Measurements from ENCODE around the gene WNT5A.

WNT5A gene

DNA sequence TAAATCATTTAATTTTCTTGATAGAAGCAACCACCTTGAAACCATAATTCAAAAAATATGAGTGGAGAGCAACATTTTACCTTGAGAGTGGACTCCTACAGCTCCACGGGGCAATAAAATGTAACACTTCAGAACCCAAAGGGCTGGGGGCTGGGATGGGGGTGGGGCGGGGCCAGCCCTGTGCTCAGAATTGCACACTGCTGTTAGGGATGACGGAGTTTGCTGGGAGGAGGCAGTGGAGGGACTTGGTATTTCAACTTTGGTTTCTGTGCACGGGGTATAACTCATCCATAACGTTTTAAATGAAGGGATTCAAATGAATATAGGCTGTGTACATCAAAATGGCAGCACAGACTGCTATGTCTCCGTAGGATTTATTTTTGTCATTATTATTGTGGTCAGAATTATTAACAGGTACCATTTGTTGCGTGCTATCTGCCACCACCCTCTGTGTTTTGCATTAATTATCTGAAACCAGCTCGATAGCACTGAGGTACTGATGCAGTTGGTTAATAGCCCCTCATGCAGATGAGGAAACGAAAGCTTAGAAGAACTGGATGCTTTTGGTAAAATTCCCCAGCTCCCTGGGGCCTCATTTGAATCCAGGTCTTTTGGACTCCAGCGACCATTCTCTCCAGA, 29.4 kb upstream of the WNT5A start:
- TF ChIP-seq, protein P1, sequence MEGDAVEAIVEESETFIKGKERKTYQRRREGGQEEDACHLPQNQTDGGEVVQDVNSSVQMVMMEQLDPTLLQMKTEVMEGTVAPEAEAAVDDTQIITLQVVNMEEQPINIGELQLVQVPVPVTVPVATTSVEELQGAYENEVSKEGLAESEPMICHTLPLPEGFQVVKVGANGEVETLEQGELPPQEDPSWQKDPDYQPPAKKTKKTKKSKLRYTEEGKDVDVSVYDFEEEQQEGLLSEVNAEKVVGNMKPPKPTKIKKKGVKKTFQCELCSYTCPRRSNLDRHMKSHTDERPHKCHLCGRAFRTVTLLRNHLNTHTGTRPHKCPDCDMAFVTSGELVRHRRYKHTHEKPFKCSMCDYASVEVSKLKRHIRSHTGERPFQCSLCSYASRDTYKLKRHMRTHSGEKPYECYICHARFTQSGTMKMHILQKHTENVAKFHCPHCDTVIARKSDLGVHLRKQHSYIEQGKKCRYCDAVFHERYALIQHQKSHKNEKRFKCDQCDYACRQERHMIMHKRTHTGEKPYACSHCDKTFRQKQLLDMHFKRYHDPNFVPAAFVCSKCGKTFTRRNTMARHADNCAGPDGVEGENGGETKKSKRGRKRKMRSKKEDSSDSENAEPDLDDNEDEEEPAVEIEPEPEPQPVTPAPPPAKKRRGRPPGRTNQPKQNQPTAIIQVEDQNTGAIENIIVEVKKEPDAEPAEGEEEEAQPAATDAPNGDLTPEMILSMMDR (IDR thresholded peaks at IDR 0.05), result no peak
- no peak for TF ChIP-seq ZFX (IDR thresholded peaks at IDR 0.05; ENCODE audit: borderline replicate concordance)

DNA sequence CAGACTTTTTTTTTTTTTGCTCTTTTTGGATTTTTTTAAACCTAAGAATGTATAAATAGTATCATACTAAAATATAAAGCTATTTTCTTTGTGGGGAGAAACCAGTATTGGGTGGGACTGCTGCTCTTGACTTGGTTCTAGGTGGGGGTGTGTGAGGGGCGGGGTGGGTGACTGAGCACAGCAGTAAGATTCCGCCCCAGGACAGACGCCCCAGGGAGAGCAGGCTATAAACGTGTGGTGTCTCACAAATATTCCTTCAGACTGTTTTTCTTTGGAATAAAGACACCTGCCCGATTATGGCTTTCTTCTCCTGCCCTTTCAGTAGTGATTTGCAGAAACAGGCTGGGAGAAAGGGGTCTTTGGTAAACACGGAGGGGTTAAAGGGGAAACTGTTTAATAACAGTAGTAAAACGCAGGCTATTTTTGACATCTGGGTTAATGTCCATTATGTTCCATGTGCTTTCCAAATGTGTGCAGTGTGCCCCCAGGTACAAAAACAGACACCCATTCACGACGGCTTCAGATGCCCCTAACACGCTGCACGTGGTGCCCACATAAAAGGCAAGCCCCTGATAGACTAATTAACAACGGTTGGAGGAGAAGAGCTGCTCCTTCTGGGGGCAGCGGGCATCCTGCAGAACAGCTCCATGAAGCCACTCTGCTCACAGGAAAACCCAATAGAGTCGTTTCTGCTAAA, 28.6 kb upstream of the WNT5A start:
- no peak overlapping the region for H3K27ac ChIP-seq
- TF ChIP-seq, protein P1 (IDR thresholded peaks at IDR 0.05), result no peak
- TF ChIP-seq ZFX (IDR thresholded peaks at IDR 0.05; ENCODE audit: borderline replicate concordance), result no peak

More for the DNA sequence above, 29.4 kb upstream of the WNT5A start:
- no peak overlapping the region for H3K27ac ChIP-seq

DNA sequence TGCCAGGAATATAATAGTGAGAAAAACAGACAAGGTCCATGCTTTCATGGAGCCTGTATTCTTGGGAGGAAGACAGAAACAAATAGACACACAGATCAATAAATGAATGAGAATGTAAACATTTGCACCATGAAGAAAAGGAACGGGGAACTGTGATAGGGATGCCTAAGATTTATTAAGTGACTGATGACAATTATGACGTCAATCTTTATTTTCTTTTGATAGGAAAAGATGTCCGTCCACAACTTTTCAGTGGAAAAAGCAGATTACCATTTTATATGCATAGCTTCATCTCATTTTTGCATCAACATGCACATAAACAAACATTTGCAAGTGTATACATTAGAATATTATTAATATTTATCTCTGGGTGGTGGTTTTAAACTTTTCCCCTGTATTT, 27.9 kb upstream of the WNT5A start:
- no peak for TF ChIP-seq ZFX (IDR thresholded peaks at IDR 0.05; ENCODE audit: borderline replicate concordance)
- H3K27ac ChIP-seq, result no peak overlapping the region

DNA sequence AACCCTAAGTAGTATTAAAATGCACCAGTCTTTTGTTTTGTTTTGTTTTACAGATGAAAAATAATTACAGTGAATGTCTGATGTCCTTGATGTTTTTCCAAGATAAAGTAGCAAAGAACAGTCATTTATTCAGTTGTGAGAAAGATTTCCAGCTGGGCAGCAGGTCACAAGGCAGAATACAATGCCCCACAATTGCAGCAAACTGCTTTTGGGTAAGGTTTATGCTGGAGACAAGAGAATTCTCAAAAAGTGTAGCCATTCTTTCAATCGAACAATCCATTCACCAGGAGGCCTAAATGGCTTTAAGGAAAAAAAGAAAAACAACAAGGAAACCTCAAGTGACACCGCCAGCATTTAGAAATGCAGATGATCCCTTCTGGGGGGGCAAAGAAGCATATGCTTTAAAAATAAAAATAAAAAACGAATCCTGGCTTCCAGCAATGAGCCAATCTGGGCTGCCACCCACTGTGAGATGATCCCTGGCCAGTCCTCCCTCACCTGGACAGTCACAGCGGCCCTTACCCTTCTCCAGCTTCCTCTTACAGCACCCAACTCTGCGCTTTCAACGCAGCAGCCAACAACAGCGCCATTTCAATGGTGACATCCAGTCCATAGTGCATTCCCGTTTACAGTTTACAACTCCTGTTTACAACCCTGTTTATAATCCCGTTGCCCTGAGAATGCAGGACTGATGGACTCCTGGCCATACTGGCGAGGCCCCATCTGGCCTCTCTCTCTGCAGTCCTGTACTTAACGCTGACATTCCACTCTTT, 25.7 kb upstream of the WNT5A start:
- H3K27ac ChIP-seq, result no peak overlapping the region
- no peak for TF ChIP-seq ZFX (IDR thresholded peaks at IDR 0.05; ENCODE audit: borderline replicate concordance)
- TF ChIP-seq, protein P1 (IDR thresholded peaks at IDR 0.05), result no peak

DNA sequence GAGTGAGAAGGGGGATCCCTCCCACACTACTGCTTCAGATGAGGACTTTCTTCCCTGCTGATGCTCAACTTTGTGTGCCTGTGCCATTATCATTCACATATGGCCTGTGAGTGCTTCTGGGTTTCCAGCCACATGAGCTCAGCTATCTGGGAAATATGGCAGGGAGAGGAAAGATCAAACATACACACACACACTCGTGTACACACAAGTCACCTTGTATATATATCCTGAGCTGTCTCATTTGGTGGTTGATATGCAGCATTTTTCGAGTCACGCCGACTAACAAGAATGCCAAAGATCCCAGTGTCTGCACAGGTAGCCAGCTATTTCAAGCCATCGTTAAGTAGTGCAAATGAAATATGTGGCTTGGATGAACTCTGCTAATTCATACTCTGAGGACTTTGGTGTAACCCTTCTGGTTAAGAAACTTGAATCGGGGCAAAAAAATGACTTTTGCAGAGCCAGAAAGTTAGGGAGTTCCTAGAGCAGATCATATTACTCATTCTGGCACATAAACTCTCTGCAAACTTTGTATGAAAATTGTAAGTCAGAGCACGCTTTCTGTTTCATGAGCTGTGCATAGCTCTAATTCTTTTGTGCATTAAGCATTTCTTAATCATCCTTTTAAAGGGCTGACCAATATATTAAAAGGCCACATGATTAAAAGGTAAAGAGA, 24.9 kb upstream of the WNT5A start:
- no peak overlapping the region for H3K27ac ChIP-seq
- no peak for TF ChIP-seq ZFX (IDR thresholded peaks at IDR 0.05; ENCODE audit: borderline replicate concordance)

DNA sequence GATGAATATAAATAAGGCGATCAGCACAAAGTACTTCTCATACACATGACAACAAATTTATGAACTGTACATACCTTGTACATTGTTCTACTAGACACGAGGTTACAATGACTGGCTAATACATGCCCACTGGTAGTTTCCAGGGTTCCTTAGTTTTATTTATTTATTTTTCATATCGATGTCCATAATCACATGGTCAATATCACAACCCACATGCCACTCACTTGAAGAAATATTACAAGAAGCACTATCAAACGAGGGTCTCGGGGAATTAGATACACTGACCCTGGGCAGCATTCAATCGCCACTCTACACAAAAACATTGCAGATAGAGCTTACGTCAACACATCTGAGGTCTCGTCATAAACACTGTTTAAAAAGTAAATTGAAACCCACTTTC, 21.2 kb upstream of the WNT5A start:
- TF ChIP-seq, protein P1 (IDR thresholded peaks at IDR 0.05), result no peak
- no peak for TF ChIP-seq ZFX (IDR thresholded peaks at IDR 0.05; ENCODE audit: borderline replicate concordance)
- no peak overlapping the region for H3K27ac ChIP-seq

DNA sequence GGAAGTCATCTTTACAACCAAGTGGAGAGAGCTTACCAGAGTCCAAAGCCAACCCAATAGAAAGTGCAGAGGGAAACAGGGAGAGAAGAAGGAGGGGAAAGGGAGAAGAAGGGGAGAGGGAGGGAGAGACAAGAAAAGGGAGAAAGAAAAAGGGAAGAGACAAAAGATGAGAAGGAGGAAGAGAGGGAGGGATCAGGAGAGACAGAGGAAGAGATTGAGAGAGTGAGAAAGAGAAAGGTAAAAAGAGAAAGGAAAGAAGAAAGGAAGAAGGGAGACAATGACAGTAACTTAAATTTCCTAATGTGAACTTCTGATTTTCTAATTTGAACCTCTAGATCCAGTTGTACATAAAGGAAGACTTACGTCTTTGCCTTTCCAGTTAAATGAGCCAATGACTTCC, 20.7 kb upstream of the WNT5A start:
- TF ChIP-seq, protein P1 (IDR thresholded peaks at IDR 0.05), result no peak
- no peak for TF ChIP-seq ZFX (IDR thresholded peaks at IDR 0.05; ENCODE audit: borderline replicate concordance)
- no peak overlapping the region for H3K27ac ChIP-seq

Measured in 22Rv1 (cell line).